ENCODE measurements around the gene MOB3A. TPM values are rescaled to one million over a fixed set of nuclear protein-coding genes. Genes with fewer than 3 reads are reported as not detected.

Gene MOB3A
- total and polyA plus RNA-seq, 2 experiments from 2014 or later = 2.9 to 5.9 TPM

- DNase-seq (ENCODE audit: low spot score) = no peak
- H3K9me3 Mint-ChIP-seq = peaks cover 25% of the 10 kb centered on the region
- peaks cover 67% of the 10 kb centered on the region for H3K36me3 Mint-ChIP-seq (ENCODE audit: low read depth)
- H2AFZ ChIP-seq = no peak overlapping the region
- peaks cover 16% of the 10 kb centered on the region for H3K36me3 ChIP-seq (ENCODE audit: insufficient read depth)
- H3K9me2 ChIP-seq (ENCODE audit: insufficient read depth) = no peaks in the 10 kb centered on the region
- peaks cover 16% of the 10 kb centered on the region; the same call in 1 of the 2 replicates for H3F3A ChIP-seq (replicated peaks; ENCODE audit: low read depth)
- peaks cover 22% of the 10 kb centered on the region for H3K79me2 ChIP-seq (replicated peaks; ENCODE audit: insufficient read depth)
- no peak overlapping the region for H3K27ac Mint-ChIP-seq
- H3K27ac ChIP-seq (ENCODE audit: low read depth) = no peak overlapping the region
- ATAC-seq = no peak
- no peaks in the 10 kb centered on the region for H3K4me1 ChIP-seq (ENCODE audit: insufficient read depth)
- peaks cover 11% of the 10 kb centered on the region for H3K27me3 Mint-ChIP-seq (ENCODE audit: insufficient read depth, low read depth, poor library complexity)
- H3K27me3 ChIP-seq (ENCODE audit: insufficient read depth) = no peaks in the 10 kb centered on the region
- peaks cover 8% of the 10 kb centered on the region for H4K20me1 ChIP-seq (replicated peaks; ENCODE audit: insufficient read depth)
- H3K4me3 Mint-ChIP-seq = no peak overlapping the region
- H3K4me1 Mint-ChIP-seq = no peaks in the 10 kb centered on the region
- no peak overlapping the region for H3K4me3 ChIP-seq
- no peak overlapping the region for H3K4me2 ChIP-seq
- TF ChIP-seq NANOG (IDR thresholded peaks at IDR 0.05; ENCODE audit: borderline replicate concordance) (no peak), JUNB (IDR thresholded peaks at IDR 0.05; ENCODE audit: unreplicated experiment) (no peak)
Observed at GRCh38 chr19:2103045-2103707, 7.0 kb upstream of the MOB3A start.

- Mint-ChIP-seq H3K4me3 (no peak overlapping the region), H3K36me3 (ENCODE audit: low read depth) (peaks cover 52% of the 10 kb centered on the region)
- TF ChIP-seq ZNF331 (CRISPR knock-in tag; IDR thresholded peaks at IDR 0.05; ENCODE audit: low read depth) = no peak
- TF ChIP-seq ZNF114 (CRISPR knock-in tag; IDR thresholded peaks at IDR 0.05) = no peak
- TF ChIP-seq POLR2AphosphoS5 (IDR thresholded peaks at IDR 0.05; ENCODE audit: low read depth) = no peak
- no peak for TF ChIP-seq EZH2 (IDR thresholded peaks at IDR 0.05; ENCODE audit: low read depth, unreplicated experiment)
- no peak for TF ChIP-seq CTCF (conservative IDR thresholded peaks at IDR 0.05; ENCODE audit: low read depth in 2 of 2)
- no peak for TF ChIP-seq JUNB (IDR thresholded peaks at IDR 0.05; ENCODE audit: unreplicated experiment)
- TF ChIP-seq STAT1 (IDR thresholded peaks at IDR 0.05; ENCODE audit: unreplicated experiment) = no peak
- TF ChIP-seq EZH2phosphoT487 (IDR thresholded peaks at IDR 0.05; ENCODE audit: unreplicated experiment) = no peak
- no peak for TF ChIP-seq ETS1 (IDR thresholded peaks at IDR 0.05)
- TF ChIP-seq CREB1 (CRISPR knock-in tag; IDR thresholded peaks at IDR 0.05; ENCODE audit: low read depth) = no peak
- no peak for TF ChIP-seq REST (IDR thresholded peaks at IDR 0.05; ENCODE audit: unreplicated experiment)
Observed at GRCh38 chr19:2101417-2102335, 5.5 kb upstream of the MOB3A start.

More at GRCh38 chr19:2101417-2102335, 5.5 kb upstream of the MOB3A start:
- Histone ChIP-seq H3K79me2 (replicated peaks; ENCODE audit: insufficient read depth) (peaks cover 16% of the 10 kb centered on the region), H3K4me3 (no peak overlapping the region), H3K27me3 (ENCODE audit: insufficient read depth) (no peaks in the 10 kb centered on the region), H3F3A (replicated peaks; ENCODE audit: low read depth) (peaks cover 16% of the 10 kb centered on the region; the same call in 1 of the 2 replicates), H2AFZ (no peak overlapping the region), H4K20me1 (replicated peaks; ENCODE audit: insufficient read depth) (peaks cover 5% of the 10 kb centered on the region), H3K36me3 (ENCODE audit: insufficient read depth) (peaks cover 13% of the 10 kb centered on the region), H3K9me2 (ENCODE audit: insufficient read depth) (no peaks in the 10 kb centered on the region), H3K27ac (ENCODE audit: low read depth) (no peak overlapping the region), H3K4me1 (ENCODE audit: insufficient read depth) (no peaks in the 10 kb centered on the region; the same call in 1 of the 2 replicates), H3K4me2 (no peak overlapping the region)
- Mint-ChIP-seq H3K27ac (no peak overlapping the region), H3K4me1 (peaks cover 2% of the 10 kb centered on the region; the same call in 1 of the 3 replicates), H3K27me3 (ENCODE audit: insufficient read depth, low read depth, poor library complexity) (peaks cover 11% of the 10 kb centered on the region), H3K9me3 (peaks cover 23% of the 10 kb centered on the region)
- DNase-seq (ENCODE audit: low spot score) (no peak), ATAC-seq (no peak)
